ENCODE measurements around the gene HOXD11.

HOXD11 gene

DNA sequence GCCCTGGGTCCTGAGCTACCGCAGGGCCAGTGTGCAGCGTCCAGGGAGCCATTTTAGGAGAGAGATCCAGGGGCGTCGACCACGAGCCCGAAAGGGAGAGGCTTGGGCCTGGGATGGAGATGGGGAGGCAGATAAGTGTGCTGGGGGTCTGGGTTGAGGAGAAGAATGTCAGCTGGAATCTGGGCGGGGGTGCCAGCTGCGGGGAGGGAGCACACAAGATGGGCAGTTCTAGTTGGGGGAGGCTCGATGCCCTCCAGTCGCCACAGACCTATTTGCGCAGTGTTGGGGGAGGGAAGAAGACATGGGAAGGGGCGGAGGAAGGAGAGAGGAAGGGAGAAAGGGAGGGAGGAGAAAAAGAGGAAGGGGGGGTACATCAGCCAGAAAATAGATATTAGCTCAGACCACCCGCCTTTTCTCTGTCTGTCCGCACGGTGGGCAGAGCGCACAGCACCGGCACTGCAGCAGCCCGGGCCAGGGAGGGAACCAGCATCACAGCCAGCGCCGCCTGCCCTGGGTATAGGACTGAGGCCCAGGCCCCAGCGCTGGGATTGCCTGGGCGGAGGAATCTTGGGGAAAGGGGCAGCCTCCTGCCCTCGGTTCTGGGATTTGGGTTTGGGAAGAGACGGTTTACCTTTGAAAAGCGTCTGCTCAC is 1.9 kb upstream of the HOXD11 start:
- no peak for DNase-seq (ENCODE audit: low read depth in 2 of 3, low spot score in 1 of 3)

DNA sequence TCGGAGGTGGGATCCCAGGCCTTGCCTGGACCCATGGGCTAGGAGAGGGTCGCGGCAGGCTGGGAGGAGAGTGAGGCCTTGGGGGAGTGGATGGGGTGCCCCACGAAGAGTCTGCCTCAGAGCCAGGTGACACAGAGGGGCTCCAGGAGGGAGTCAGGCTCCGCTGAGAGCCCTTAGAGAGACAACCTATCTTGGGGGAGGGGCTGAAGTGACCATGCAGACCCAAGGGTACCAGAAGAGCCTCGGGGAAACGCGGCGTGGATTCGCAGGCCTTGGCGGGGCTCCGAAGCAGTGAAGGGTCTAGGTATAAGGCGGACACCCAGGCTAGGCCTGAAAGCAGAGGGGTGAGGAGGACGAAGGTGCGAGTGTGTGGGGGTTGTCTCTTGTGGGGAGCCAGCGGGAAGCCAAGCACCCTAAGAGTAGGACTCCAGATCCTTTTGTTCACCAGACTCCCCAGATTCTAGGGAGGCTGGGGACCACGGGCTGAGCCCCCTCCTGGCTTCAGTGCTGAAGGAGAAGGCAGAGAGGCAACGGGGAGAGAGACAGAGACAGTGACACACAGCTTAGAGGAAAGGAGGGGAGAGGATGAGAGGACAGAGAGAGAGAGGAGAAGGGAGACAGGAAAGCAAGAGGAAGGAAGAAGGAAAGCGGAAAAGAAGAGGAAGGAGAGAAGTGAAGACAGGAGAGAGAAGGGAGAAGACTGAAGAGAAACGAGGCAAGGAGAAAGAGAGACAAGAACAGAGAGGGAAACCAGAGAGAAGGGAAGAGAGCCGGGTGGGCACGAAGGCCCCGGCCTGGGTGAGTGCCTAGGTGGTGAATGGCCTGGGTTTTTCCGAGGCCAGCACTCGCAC is 1.1 kb upstream of the HOXD11 start:
- DNase-seq (ENCODE audit: low read depth in 2 of 3, low spot score in 1 of 3): no peak

DNA sequence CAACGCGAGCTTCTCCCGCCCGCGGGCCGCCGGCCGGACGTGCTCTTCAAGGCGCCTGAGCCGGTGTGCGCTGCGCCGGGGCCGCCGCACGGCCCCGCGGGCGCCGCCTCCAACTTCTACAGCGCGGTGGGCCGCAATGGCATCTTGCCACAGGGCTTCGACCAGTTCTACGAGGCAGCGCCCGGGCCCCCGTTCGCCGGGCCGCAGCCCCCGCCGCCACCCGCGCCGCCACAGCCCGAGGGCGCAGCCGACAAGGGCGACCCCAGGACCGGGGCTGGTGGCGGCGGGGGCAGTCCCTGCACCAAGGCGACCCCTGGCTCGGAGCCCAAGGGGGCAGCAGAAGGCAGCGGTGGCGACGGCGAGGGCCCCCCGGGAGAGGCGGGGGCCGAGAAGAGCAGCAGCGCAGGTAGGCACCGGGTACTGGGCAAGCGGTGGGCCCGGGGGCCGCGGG is 676 bp downstream of the HOXD11 start:
- no peak for DNase-seq (ENCODE audit: low read depth in 2 of 3, low spot score in 1 of 3)

DNA sequence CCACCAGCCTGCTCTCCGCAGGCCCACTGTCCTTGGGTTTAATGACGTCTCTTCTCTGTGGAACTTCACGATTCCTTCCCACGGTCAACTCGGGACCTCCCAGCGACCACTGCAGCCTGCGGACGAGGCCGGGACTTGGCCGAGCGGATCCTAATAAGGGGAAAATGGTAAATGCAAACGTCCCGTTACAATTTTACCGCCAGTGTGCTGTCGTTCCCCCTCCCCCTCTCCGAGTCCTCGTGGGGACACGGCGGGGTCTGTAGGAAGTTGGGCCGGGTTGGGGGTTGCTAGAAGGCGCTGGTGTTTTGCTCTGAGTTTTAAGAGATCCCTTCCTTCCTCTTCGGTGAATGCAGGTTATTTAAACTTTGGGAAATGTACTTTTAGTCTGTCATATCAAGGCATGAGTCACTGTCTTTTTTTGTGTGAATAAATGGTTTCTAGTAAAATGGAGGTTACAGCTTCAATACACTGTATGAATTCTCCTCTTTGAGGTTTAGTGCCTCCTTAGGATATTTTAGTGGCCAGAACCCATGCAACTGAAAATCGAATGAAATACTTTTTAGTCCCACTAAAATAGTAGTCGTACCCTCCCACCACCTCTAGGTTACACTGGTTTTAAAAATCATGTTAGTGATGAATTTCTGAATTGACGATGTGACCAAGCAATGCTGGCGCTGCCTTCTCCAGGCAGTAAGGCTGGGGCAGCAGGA is 2.3 kb downstream of the HOXD11 start:
- DNase-seq (ENCODE audit: low read depth in 2 of 3, low spot score in 1 of 3): no peak

DNA sequence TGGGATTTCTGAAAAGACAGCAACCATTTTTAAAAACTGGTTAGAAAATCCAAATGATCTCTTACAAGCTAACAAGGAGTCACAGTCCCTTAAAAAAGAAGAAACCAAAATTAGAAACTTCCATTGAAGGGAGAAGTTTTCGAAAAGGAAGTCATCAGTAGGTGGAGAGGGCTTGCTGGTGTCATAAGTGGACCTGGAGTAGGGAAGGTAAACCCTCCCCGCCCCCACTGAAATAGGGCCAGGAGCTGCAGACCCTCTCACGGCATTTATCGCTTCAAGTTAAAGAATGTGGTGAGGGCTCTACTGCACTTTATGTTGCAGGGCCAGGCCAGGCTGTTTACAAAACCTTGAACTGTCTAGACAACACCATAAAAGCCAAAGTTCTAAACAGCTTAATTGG is 2.9 kb downstream of the HOXD11 start:
- DNase-seq (ENCODE audit: low read depth in 2 of 3, low spot score in 1 of 3): no peak

DNA sequence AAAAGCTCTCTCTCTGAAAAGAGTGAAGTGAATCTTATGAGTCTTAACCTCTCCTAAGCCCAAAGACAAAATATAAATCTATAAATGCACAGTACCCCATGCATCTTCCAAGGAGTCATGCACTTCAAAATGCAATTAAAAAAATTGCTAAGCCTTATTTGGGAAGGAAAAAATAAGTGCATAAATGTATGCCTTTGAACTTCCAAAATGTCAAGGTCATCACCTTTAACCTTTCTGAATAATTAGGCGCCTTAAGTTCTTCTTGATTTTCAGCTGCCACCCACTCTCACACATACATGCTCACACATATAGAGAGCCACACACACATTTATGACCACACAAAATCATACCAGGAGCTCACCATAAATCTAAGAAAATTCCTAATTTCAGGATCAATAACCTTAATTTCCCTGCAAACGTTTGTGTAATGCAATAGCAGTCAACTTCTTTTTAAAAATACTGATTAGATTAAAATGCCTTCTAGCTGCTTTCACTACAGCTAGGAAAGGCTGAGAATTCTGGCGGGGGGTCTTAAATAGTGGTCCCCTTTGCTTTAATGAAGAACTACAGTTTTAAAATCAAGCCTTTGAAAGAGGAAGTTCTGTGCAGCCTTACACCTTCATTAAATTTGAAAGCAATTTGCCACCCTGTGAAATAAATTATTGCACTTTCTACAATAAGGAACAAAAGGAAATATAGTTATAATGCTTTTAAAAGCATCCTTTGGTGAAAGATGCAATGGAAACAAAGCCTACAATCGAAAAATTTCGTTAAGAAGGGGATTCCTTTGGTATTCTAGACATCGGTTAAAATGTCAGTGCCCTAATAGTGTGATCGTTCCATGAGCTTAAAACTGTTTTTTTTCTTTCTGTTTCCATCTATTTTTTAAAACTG is 3.6 kb downstream of the HOXD11 start:
- no peak for DNase-seq (ENCODE audit: low read depth in 2 of 3, low spot score in 1 of 3)

DNA sequence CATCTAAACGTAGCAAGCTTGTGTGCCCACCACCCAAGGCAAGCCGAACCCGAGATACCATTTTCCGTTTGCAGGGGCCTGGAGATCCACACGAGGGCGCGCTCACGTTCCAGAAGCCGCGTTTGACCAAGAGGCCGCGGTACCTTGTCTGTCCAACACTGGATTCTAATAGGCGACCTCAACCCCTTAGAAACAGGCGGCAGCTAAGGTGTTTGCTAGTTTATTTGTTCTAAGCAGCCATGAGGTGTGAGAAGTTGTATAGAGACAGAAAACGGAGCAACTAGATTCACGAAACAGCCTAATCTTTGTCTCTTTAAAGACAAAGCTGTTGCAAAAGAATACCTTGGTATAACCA is 4.2 kb downstream of the HOXD11 start:
- no peak for DNase-seq (ENCODE audit: low read depth in 2 of 3, low spot score in 1 of 3)

DNA sequence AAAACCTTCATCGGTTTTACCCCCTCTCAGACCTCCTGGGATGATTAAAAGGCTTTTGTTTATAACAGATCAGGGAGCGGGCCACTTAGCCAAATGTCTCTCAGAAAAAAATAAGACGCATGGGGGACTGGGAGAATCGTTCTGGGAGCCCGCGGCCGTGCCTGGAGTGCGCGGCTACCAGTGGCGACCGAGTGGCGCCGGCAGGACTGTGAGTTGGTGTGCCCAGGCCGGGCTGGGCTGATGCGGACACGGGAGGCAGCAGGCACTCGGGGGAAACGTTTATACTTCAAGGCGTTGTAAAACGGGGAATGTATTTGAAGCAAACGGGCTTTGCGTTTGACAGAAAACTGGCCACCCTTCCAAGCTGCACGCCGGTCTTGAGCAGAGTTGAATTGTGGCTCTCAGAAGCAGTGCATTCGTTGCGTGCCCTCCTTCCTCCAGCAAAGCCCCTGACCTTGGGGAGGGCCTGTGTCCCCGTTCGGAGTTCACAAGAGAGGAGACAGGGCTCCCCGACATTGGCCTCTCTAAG is 4.8 kb downstream of the HOXD11 start:
- DNase-seq (ENCODE audit: low read depth in 2 of 3, low spot score in 1 of 3): no peak

DNA sequence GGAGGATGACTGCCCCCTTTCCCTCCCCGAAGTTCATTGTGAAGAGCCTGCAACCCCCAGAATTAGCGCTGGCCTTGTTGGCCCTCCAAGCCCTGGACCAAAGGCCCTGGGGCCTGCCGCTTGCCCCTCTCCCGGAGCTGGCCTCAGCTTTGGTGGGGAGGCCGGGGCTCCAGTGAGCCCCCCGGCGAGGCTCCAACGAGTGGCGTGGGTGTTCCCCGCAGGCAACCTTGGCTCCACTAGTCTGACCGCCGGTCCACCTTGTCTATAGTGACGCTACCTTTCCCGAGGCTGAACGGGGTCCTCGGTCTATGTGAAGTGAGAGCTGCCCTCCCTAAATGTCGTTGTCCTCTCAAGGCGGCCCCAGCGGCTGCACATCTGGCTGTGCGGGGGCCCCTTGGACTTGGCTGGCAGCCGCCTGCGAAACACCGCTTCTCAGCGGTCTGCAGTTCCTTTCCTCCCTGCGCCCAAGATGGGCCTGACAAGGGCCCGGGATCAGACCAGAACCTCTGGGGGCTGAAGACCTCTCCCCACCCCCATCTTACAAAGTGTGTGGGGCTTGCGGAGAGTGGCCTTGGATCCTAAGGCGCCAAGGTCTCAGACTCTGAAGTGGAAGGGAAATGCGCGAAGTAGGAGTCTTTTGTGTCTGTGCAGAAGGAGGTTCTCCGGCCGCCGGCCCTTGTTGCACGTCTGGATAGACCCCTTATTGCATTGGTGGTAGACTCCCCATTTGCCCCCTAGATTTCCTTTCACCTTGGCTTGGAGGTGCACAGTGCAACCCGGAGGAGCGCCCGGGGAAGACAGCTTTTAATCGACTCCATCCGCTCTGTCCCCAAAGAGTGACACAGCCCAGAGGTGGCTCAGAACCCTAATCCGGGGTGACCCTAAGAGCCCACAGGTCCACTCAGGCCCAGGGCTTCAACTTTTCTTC is 5.6 kb downstream of the HOXD11 start:
- DNase-seq (ENCODE audit: low read depth in 2 of 3, low spot score in 1 of 3): no peak

DNA sequence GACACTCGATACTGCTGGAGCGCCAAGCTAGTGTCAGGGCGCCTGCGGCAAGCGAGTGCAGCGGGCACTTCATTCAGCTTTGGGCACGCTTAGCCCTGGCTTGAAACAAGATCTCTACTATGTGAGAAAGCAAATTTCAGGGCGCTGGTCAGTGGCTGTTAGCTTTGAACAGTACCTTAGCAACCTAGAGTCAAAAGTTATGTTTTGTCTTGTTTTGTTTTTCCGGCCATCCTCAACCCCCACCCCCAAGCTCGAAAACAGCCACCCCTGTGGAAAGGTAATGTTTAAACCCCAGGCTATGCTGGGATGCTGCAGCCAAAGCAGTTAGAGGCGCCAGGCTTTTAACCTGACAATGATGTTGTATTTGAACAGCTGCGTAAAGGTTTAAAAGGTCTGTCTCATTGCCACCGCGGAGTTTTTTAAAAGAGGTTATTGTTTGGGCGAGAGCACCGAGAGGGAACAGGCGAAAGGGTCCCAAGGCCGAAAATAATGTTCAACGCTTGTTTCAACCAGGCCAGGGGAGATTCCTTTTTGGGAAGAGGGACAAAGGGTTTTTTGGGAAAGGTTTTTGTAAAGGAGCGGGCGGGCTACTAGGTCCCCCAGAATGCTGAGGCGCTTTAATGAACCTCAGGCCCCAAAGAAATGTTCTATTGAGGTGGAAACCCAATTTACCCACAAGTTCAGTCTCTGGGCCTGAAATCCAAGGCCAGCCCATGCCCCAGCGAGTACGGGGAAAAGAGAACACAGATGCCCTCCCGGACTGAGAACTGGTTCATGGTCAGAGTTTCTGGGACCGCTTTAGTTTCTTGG is 7.2 kb downstream of the HOXD11 start:
- DNase-seq (ENCODE audit: low read depth in 2 of 3, low spot score in 1 of 3): no peak

DNA sequence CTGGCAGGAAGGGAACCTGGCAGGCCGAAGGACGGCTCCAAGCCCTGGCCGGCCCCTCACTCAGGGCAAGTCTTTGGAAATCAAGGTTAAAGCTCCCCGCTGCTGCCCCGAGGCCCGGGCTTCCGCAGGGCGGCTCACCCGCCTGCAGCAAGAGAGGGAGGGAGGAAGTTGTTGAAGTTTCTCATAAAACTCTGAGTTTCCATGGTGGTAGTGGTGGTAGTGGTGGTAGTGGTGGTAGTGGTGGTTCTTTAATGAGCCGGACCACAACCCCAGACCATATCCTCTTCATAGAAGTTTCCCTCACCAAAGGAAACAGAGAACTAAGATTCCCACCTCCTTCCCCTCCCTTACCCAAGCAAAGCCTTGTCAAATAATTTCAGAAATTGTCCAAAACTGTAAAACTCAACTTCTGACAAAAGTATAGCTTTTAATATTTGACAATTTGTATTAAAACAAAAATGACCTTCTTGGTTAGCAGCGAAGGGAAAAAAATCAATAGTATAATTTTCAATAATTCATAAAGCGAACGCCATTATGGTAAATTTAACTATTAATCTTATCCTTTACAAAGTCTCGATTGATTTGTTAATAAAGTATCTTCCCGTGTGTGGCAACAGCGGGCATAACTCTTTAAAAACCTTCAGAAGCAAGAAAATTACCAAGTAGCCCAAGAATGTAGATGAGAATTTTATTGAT is 8.0 kb downstream of the HOXD11 start:
- no peak for DNase-seq (ENCODE audit: low read depth in 2 of 3, low spot score in 1 of 3)

DNA sequence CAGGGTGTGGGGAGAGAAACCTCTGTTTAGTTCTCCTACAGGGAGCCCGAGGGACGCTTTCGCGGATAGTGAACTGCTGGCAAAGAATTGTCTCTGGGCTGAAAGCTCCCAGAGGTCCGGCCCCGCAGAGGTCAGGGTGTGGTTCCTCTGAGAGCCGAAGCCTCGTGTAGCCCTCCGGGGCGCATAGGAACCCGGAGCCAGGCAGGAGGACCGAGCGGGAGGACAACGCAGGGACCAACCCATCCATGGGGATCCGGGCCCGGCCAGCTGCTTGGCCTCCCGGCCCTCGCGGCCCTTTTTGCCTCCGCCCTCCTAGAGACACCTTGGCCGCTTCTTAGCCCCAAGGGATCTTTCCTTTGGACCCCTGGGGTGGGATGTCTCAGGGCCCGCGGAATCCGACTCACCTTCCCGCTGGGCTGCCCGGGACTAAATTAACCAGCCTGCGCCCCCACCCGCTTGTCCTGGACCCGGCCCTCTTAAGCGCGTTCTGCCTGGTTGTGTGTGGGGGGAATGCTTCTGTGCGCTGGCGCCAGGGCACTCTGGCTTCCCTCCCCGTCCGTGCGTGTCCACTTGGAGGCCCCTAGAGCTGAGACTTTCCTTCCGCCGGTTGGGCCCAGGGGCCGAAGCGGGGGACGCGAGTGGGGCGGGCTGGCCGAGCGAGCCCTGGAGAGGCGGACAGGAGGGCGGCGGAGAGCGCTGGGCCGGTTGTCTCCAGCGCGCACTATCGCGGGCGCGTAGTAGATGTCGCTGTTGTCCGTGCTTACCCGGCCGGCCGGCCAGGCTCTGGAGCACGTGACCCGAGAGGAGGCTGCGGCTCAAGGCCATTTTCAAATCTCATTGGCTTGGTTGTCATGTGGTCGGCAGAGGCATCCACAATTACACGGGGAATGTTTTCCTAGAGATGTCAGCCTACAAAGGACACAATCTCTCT is 9.1 kb downstream of the HOXD11 start, which contains the start of gene HOXD10:
TSS of gene HOXD10 (plus strand) at position 896 of the 931 bp plus-strand sequence. CDS start 56 bp downstream, outside the sequence.
- DNase-seq (ENCODE audit: low read depth in 2 of 3, low spot score in 1 of 3): no peak

DNA sequence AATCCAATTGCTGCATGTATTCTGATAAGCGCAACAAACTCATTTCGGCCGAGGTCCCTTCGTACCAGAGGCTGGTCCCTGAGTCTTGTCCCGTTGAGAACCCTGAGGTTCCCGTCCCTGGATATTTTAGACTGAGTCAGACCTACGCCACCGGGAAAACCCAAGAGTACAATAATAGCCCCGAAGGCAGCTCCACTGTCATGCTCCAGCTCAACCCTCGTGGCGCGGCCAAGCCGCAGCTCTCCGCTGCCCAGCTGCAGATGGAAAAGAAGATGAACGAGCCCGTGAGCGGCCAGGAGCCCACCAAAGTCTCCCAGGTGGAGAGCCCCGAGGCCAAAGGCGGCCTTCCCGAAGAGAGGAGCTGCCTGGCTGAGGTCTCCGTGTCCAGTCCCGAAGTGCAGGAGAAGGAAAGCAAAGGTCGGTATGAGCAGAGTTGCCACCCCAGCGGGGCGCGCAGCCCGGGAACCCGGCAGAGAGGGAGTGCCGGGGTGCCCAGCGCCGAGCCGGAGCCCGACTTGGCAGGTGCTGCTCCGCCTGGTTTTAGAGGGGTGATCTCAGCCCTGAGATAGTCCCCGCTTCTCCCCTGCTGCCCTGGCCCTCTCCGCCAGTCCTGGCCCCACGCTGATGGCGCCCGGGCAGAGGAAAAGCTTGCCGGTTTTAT is 10.2 kb downstream of the HOXD11 start:
- DNase-seq (ENCODE audit: low read depth in 2 of 3, low spot score in 1 of 3): no peak

DNA sequence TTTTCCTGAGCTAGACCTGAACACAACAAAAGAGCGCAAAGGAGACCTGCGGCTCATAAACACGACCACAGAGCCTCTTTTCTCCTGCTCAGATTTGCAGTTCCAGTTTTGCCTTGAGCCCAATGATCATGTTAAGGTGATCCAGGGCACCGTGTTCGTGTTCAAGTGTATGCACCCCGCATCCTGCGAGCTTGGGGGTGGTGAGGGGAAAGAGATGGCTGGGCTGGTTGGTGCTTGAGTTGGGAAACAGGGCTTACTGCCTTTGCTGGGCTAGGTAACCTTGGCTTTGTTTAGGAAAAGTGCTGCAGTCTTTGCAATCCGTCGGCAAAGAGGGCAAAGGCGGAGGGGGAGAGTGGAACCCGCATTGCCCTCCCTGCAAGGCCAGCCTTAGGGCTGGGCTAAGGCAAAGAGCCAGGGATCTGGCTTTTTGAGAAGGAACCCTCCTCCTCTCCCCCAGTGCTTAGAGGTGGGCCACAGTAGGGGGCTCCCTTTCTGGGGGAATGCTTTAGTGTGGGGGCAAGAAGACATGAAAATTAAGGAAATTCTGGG is 10.8 kb downstream of the HOXD11 start:
- no peak for DNase-seq (ENCODE audit: low read depth in 2 of 3, low spot score in 1 of 3)

DNA sequence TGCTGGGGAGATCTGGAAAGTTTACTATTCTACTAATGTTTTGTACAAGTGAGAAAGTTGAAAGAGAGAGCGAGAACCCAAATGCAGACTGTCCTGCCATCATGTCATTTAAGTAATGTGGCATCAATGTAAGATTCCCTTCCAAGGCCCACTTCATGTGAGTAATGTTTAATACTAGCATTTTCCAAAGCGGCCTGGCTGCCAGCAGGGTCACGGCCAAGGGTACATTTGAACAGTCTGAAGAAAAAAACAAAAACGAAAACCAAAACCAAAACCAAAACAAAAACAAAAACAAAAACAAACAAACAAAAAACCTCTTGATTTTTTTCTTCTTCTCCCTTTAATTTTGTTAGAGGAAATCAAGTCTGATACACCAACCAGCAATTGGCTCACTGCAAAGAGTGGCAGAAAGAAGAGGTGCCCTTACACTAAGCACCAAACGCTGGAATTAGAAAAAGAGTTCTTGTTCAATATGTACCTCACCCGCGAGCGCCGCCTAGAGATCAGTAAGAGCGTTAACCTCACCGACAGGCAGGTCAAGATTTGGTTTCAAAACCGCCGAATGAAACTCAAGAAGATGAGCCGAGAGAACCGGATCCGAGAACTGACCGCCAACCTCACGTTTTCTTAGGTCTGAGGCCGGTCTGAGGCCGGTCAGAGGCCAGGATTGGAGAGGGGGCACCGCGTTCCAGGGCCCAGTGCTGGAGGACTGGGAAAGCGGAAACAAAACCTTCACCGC is 11.7 kb downstream of the HOXD11 start:
- no peak for DNase-seq (ENCODE audit: low read depth in 2 of 3, low spot score in 1 of 3)
